Tibial nerve (tissue), 4 donors: ENCODE data around the gene KIF21B. TPM values are rescaled to one million over a fixed set of nuclear protein-coding genes. Genes with fewer than 3 reads are reported as not detected.

Experiments
- DNase-seq, 2 donors: peaks; one replicate each; pipeline ENCODE4 v3.0.0-alpha.2; 2019; ENCODE audit warnings: low spot score in 2 of 2
- H3K27ac ChIP-seq, 4 donors: fragments of 200-600 bp; sonication (generic) in 3 of 4; one replicate each; pipeline ENCODE4 v1.5.1; 2017 to 2019; ENCODE audit warnings: mild to moderate bottlenecking in 1 of 4
- H3K27me3 ChIP-seq, 2 donors: fragments of 200-600 bp; sonication (generic) in 1 of 2; one replicate each; pipeline versions ENCODE4 v1.5.1 to v1.6.0; 2017 to 2019
- H3K36me3 ChIP-seq, 3 donors: fragments of 200-600 bp; sonication (generic); one replicate each; pipeline ENCODE4 v1.5.1; 2018 to 2019
- H3K4me1 ChIP-seq, 4 donors: fragments of 200-600 bp; sonication (generic) in 3 of 4; one replicate each; pipeline ENCODE4 v1.5.1; 2017 to 2019
- H3K4me3 ChIP-seq, 4 donors: fragments of 200-600 bp; sonication (generic) in 3 of 4; one replicate each; pipeline ENCODE4 v1.5.1; 2017 to 2019; ENCODE audit warnings: mild to moderate bottlenecking in 1 of 4, moderate library complexity in 1 of 4
- H3K9me3 ChIP-seq, 4 donors: fragments of 200-600 bp; sonication (generic) in 3 of 4; one replicate each; pipeline ENCODE4 v1.5.1; 2017 to 2019
- EP300 ChIP-seq, 2 donors: sonication (generic); formaldehyde crosslinking; IDR thresholded peaks; one replicate each; pipeline ENCODE4 v1.6.1; 2017; ENCODE audit warnings: antibody characterized with exemption in 2 of 2, mild to moderate bottlenecking in 1 of 2
- POLR2A ChIP-seq, 2 donors: fragments of 450-650 bp; IDR thresholded peaks; one replicate each; pipeline ENCODE4 v1.6.1; 2017; ENCODE audit warnings: antibody characterized with exemption in 2 of 2, mild to moderate bottlenecking in 2 of 2, moderate library complexity in 2 of 2
- WGBS, 2 donors: methylation state at CpG; one replicate each; pipeline ENCODE4 v1.1.5; 2018; 5-methylcytosine and 5-hydroxymethylcytosine counted together
- total RNA-seq, 4 donors: library from RNA; depleted of rRNA; stranded (reverse); fragments of >200 nt; gene quantifications; one replicate each; pipeline ENCODE4 v1.1.0, GENCODE V29; 2016
- TF ChIP-seq, protein P1 (sequence below), 5 experiments: fragments of 200-600 bp in 3 of 5; fragments of 450-650 bp in 2 of 5; sonication (generic) in 3 of 5; IDR thresholded peaks; one replicate each; pipeline ENCODE4 v1.5.1; 2016 to 2019; ENCODE audit warnings: antibody characterized with exemption in 5 of 5, mild to moderate bottlenecking in 3 of 5, moderate library complexity in 2 of 5

The KIF21B gene
- total RNA-seq, 4 donors from 2014 or later = 0.84 to 3.3 (median 2.6) TPM

DNA sequence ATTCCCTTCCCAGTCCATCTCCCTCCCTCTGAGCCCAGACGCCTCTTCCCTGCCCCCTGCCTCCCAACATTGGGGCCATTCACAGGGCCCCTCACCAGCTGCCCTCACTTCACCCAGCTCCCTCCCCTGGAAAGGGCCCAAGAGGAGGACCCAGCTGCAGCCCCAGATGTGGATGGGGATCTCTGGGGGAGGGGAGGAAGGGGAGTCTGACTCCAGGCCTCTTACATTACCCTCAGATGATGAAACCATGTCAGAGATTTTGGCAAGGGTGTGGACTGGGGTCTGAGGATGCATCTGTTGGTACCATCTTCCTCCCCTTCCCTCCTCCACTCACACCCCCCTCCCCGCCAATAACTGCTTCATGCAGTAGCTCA lies 1.1 kb upstream of the KIF21B start:
- no peak overlapping the region for H3K4me3 ChIP-seq
- H3K27me3 ChIP-seq = no peaks in the 10 kb centered on the region
- no peak overlapping the region for H3K27ac ChIP-seq
- DNase-seq = no peak
- H3K36me3 ChIP-seq = no peaks in the 10 kb centered on the region
- H3K4me1 ChIP-seq = peaks cover 0 to 72% (median 39%) of the 10 kb centered on the region in 4 donors
- WGBS, 2 donors = 80 to 81% methylated on average over 2 of the region's 2 CpGs
- no peak for TF ChIP-seq POLR2A (IDR thresholded peaks at IDR 0.05)
- TF ChIP-seq, protein P1, sequence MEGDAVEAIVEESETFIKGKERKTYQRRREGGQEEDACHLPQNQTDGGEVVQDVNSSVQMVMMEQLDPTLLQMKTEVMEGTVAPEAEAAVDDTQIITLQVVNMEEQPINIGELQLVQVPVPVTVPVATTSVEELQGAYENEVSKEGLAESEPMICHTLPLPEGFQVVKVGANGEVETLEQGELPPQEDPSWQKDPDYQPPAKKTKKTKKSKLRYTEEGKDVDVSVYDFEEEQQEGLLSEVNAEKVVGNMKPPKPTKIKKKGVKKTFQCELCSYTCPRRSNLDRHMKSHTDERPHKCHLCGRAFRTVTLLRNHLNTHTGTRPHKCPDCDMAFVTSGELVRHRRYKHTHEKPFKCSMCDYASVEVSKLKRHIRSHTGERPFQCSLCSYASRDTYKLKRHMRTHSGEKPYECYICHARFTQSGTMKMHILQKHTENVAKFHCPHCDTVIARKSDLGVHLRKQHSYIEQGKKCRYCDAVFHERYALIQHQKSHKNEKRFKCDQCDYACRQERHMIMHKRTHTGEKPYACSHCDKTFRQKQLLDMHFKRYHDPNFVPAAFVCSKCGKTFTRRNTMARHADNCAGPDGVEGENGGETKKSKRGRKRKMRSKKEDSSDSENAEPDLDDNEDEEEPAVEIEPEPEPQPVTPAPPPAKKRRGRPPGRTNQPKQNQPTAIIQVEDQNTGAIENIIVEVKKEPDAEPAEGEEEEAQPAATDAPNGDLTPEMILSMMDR (IDR thresholded peaks at IDR 0.05) = no peak
- TF ChIP-seq EP300 (IDR thresholded peaks at IDR 0.05) = no peak
- no peaks in the 10 kb centered on the region for H3K9me3 ChIP-seq

DNA sequence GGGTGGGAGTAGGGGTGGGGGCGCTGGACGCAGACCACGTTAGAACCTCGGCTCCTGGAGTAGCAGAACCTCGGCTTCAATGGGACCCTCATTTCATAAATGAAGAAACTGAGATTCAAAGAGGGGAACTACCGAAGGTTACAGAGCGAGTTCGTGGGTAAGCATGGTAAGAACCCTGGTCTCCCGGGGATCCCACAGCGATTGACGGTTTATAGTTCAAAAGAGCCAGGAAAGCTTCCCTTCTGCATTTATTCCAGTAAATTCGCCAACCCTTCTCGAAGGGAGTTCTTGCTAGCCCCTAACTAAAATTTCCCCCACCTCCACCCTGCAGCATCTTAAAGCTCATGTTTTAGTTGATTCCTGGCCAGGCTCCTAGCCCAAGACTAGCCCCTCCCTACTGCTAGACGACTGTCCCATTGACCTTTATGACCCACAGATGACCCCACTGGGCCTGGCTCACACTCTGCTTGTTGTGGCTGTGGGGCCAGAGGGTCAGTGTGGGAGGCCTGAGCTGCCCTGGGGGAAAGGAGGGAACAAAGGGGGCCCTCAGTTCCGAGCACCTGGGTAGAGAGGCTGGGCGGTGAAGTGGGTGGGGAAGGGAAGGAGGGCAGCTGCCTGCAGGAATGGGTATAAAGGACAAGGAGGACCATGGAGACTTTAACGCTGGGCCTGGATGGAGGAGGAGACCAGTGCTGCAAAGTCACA lies 558 bp upstream of the KIF21B start:
- no peaks in the 10 kb centered on the region for H3K9me3 ChIP-seq
- peaks cover 0 to 72% (median 41%) of the 10 kb centered on the region in 4 donors for H3K4me1 ChIP-seq
- H3K4me3 ChIP-seq = peak overlapping the region in 2 of 4 donors; percentile 44 to 63
- WGBS, 2 donors = 25 to 28% methylated on average over 17 of the region's 17 CpGs
- peak overlapping the region in 1 of 4 donors; percentile 45 for H3K27ac ChIP-seq
- no peaks in the 10 kb centered on the region for H3K27me3 ChIP-seq
- H3K36me3 ChIP-seq = no peaks in the 10 kb centered on the region
- DNase-seq = no peak
- no peak for TF ChIP-seq EP300 (IDR thresholded peaks at IDR 0.05)
- TF ChIP-seq, protein P1 (IDR thresholded peaks at IDR 0.05) = no peak
- no peak for TF ChIP-seq POLR2A (IDR thresholded peaks at IDR 0.05)

DNA sequence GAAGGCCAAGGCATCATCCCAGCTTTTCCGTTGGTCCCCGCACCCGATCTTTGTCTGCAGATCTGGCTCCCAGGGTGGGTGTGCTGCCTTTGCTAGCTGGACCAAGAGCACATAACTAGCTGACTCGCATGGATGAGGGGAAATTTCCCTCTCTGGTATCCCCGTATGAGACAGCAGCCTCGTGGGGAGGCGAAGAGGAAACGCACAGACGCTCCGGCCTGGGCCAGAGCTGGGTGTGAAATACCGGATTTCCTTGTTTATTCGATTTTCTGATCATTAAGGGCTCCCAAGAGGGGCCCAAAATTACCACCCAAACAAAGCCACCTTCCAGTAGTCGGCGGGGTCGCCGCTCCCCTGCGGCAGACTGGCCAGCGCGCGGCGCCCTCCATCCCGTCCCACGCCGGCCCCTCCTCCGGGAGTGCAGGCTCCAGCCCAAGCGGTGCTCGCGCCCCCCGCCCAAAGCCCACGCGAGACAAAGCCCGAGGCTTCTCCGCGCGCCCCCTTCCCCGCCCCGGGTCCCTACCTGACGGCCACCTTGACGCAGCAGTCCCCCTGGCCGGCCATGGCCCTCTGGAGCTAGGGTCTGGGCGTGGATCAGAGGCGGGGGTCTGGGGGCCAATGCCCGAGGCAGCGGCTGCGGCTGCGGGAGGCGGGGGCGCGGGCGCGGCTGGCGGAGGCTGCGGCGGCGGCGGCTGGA lies 546 bp downstream of the KIF21B start:
- H3K9me3 ChIP-seq = no peaks in the 10 kb centered on the region
- peak overlapping the region; percentile 44 to 65 (median 60) for H3K4me3 ChIP-seq
- 15 to 16% methylated on average over 21 to 26 of the region's 56 CpGs for WGBS, 2 donors
- H3K27me3 ChIP-seq = no peaks in the 10 kb centered on the region
- TF ChIP-seq POLR2A (IDR thresholded peaks at IDR 0.05) (no peak), EP300 (IDR thresholded peaks at IDR 0.05) (no peak)
- TF ChIP-seq, protein P1 (IDR thresholded peaks at IDR 0.05) = no peak
- no peaks in the 10 kb centered on the region for H3K36me3 ChIP-seq
- peaks cover 0 to 63% (median 34%) of the 10 kb centered on the region in 4 donors for H3K4me1 ChIP-seq
- DNase-seq = no peak
- peak overlapping the region in 2 of 4 donors; percentile 67 to 82 for H3K27ac ChIP-seq

DNA sequence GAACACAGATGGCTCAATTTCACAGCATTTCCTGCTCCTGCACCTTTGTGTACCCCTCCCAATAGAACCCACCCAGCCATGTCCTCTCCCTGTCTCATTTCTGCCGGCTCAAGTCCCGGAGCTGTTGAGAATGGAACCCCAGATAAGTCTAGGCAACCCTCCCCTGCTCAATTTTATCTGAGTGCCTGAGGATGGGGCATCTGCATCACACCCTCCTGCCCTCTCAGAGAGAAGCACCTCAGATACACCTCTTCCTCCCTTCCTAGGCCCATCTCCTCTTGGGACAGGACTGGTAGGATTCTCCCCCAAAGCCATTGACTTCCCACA lies 1.1 kb downstream of the KIF21B start:
- peak overlapping the region in 3 of 4 donors; percentile 58 to 65 (median 63) for H3K4me3 ChIP-seq
- H3K9me3 ChIP-seq = no peaks in the 10 kb centered on the region
- WGBS, 2 donors = 85 to 88% methylated on average over 2 of the region's 2 CpGs
- H3K27me3 ChIP-seq = no peaks in the 10 kb centered on the region
- H3K27ac ChIP-seq = peak overlapping the region in 1 of 4 donors; percentile 82
- H3K4me1 ChIP-seq = peaks cover 0 to 63% (median 32%) of the 10 kb centered on the region in 4 donors
- H3K36me3 ChIP-seq = no peaks in the 10 kb centered on the region
- TF ChIP-seq EP300 (IDR thresholded peaks at IDR 0.05) (no peak), POLR2A (IDR thresholded peaks at IDR 0.05) (no peak)
- TF ChIP-seq, protein P1 (IDR thresholded peaks at IDR 0.05) = no peak
- DNase-seq = no peak
